Endodermal cell (in vitro differentiated cells): Measurements from ENCODE around the gene GRID1. TPM values are rescaled to one million over a fixed set of nuclear protein-coding genes. Genes with fewer than 3 reads are reported as not detected.

ENCODE experiments used
- DNase-seq: peaks from one replicate; pipeline ENCODE4 v3.0.0-alpha.2; 2017
- H3K27ac ChIP-seq: 2 replicates; pipeline ENCODE4 v1.5.1; 2013; ENCODE audit warnings: mild to moderate bottlenecking, low read depth, low read length, moderate library complexity
- H3K27me3 ChIP-seq: 2 replicates; pipeline ENCODE4 v1.6.1; 2013; ENCODE audit warnings: mild to moderate bottlenecking, low read length, moderate library complexity; ENCODE audit not compliant: insufficient read depth, control insufficient read depth, poor library complexity, severe bottlenecking
- H3K36me3 ChIP-seq: 2 replicates; pipeline ENCODE4 v1.7.0; 2013; ENCODE audit warnings: mild to moderate bottlenecking, low read length, moderate library complexity; ENCODE audit not compliant: control insufficient read depth, insufficient read depth
- H3K4me1 ChIP-seq: one replicate; pipeline ENCODE4 v1.7.0; 2013; ENCODE audit warnings: low read length; ENCODE audit not compliant: control insufficient read depth, insufficient read depth
- H3K4me3 ChIP-seq: 2 replicates; pipeline ENCODE4 v1.5.1; 2013; ENCODE audit warnings: mild to moderate bottlenecking, low read length, moderate library complexity
- H3K9ac ChIP-seq: 2 replicates; pipeline ENCODE4 v1.6.1; 2013; ENCODE audit warnings: mild to moderate bottlenecking, low read length, moderate library complexity; ENCODE audit not compliant: poor library complexity, severe bottlenecking; ENCODE audit errors: extremely low read depth
- H3K9me3 ChIP-seq: 2 replicates; pipeline ENCODE4 v1.6.1; 2013; ENCODE audit warnings: mild to moderate bottlenecking, low read length, moderate library complexity; ENCODE audit not compliant: control insufficient read depth
- H3K27ac Mint-ChIP-seq: 2 replicates; pipeline ENCODE4 v1.8.0; 2020; ENCODE audit warnings: mixed read lengths
- H3K27me3 Mint-ChIP-seq: 2 replicates; pipeline ENCODE4 v1.8.0; 2021; ENCODE audit warnings: mild to moderate bottlenecking, mixed read lengths; ENCODE audit not compliant: insufficient read depth
- H3K36me3 Mint-ChIP-seq: 2 replicates; pipeline ENCODE4 v1.8.0; 2020; ENCODE audit warnings: low read depth, mixed read lengths
- H3K4me1 Mint-ChIP-seq: 2 replicates; pipeline ENCODE4 v1.8.0; 2020; ENCODE audit warnings: mixed read lengths
- H3K4me3 Mint-ChIP-seq: 2 replicates; pipeline ENCODE4 v1.8.0; 2020; ENCODE audit warnings: mild to moderate bottlenecking, moderate library complexity, mixed read lengths
- H3K9me3 Mint-ChIP-seq: 2 replicates; pipeline ENCODE4 v1.8.0; 2020; ENCODE audit warnings: mild to moderate bottlenecking, mixed read lengths
- CTCF ChIP-seq: fragments of 200-600 bp; sonication (generic); conservative IDR thresholded peaks from 2 replicates; pipeline ENCODE4 v1.5.0; 2021; ENCODE audit warnings: antibody characterized with exemption, mild to moderate bottlenecking
- WGBS, 2 experiments: methylation state at CpG; one replicate each; pipeline versions ENCODE4 v1.1.5 to v1.1.7; 2013; ENCODE audit warnings: missing lambda C conversion rate in 2 of 2, mixed read lengths in 1 of 2; ENCODE audit not compliant: insufficient coverage in 1 of 2, insufficient read length in 1 of 2; 5-methylcytosine and 5-hydroxymethylcytosine counted together
- total RNA-seq, 2 donors: library from RNA; stranded (reverse); fragmentation: NEBNext Ultra II Directional in 1 of 2; extraction: Animal tissue kit (Norgen Biotek cat#: 25700) in 1 of 2; gene quantifications; 2 replicates in 1 of 2; 3 replicates in 1 of 2; pipeline ENCODE4 v1.2.1, GENCODE V29; 2021

The GRID1 gene
- total RNA-seq, 2 donors from 2014 or later: 0.13 to 0.53 TPM

GRCh38 chr10:86056672-86057071 is 309.9 kb downstream of the GRID1 start:
- no peak for TF ChIP-seq CTCF
- no peak overlapping the region for H3K4me3 ChIP-seq
- H3K27ac ChIP-seq: no peak overlapping the region
- Mint-ChIP-seq H3K9me3 (peaks cover 6% of the 10 kb centered on the region), H3K4me3 (no peak overlapping the region), H3K27me3 (peaks cover 15% of the 10 kb centered on the region), H3K4me1 (no peaks in the 10 kb centered on the region), H3K36me3 (no peaks in the 10 kb centered on the region), H3K27ac (no peak overlapping the region)
- H3K27me3 ChIP-seq: no peaks in the 10 kb centered on the region
- no peak for DNase-seq
- no peaks in the 10 kb centered on the region for H3K9me3 ChIP-seq
- H3K4me1 ChIP-seq: no peaks in the 10 kb centered on the region
- WGBS, 2 experiments: 90 to 93% methylated on average over 4 to 6 of the region's 6 CpGs
- no peak overlapping the region for H3K9ac ChIP-seq
- H3K36me3 ChIP-seq: no peaks in the 10 kb centered on the region

GRCh38 chr10:86055928-86056327 is 310.7 kb downstream of the GRID1 start:
- no peak overlapping the region for H3K4me3 ChIP-seq
- no peaks in the 10 kb centered on the region for H3K4me1 Mint-ChIP-seq
- WGBS, 2 experiments: 89 to 94% methylated on average over 1 of the region's 1 CpG
- H3K27ac Mint-ChIP-seq: no peak overlapping the region
- no peaks in the 10 kb centered on the region for H3K27me3 ChIP-seq
- H3K9me3 Mint-ChIP-seq: peaks cover 6% of the 10 kb centered on the region
- no peak overlapping the region for H3K27ac ChIP-seq
- H3K4me1 ChIP-seq: no peaks in the 10 kb centered on the region
- H3K9me3 ChIP-seq: no peaks in the 10 kb centered on the region
- H3K36me3 ChIP-seq: no peaks in the 10 kb centered on the region
- no peak overlapping the region for H3K4me3 Mint-ChIP-seq
- no peak for TF ChIP-seq CTCF
- no peak overlapping the region for H3K9ac ChIP-seq
- DNase-seq: no peak
- H3K36me3 Mint-ChIP-seq: no peaks in the 10 kb centered on the region
- H3K27me3 Mint-ChIP-seq: peaks cover 13% of the 10 kb centered on the region

- H3K27me3 Mint-ChIP-seq: peaks cover 16% of the 10 kb centered on the region
- no peaks in the 10 kb centered on the region for H3K27me3 ChIP-seq
- 80 to 100% methylated on average over 2 of the region's 2 CpGs for WGBS, 2 experiments
- no peaks in the 10 kb centered on the region for H3K36me3 ChIP-seq
- peaks cover 6% of the 10 kb centered on the region for H3K9me3 Mint-ChIP-seq
- no peak overlapping the region for H3K4me3 Mint-ChIP-seq
- TF ChIP-seq CTCF: no peak
- no peak overlapping the region for H3K9ac ChIP-seq
- H3K4me1 ChIP-seq: no peaks in the 10 kb centered on the region
- H3K9me3 ChIP-seq: no peaks in the 10 kb centered on the region
- H3K36me3 Mint-ChIP-seq: no peaks in the 10 kb centered on the region
- no peak overlapping the region for H3K27ac ChIP-seq
- no peak overlapping the region for H3K4me3 ChIP-seq
- no peak for DNase-seq
- no peak overlapping the region for H3K27ac Mint-ChIP-seq
- H3K4me1 Mint-ChIP-seq: no peaks in the 10 kb centered on the region
Measured at GRCh38 chr10:86053675-86054074, 312.9 kb downstream of the GRID1 start.
